A549 treated with ZK216348 at 1 μM for 4 hours (cell line): Measurements from ENCODE around the gene NDC80. TPM values are rescaled to one million over a fixed set of nuclear protein-coding genes. Genes with fewer than 3 reads are reported as not detected.

Source experiments
- total RNA-seq: library from RNA; stranded (reverse); fragments of 200-300 nt; extraction: Qiagen RNA extraction; gene quantifications from 5 replicates; pipeline ENCODE4 v1.2.3, GENCODE V29; 2022; ENCODE audit warnings: low read depth

NDC80 gene
- 11.5 to 17.2 TPM (median 13.3 TPM) in 5 replicates for total RNA-seq

DNA sequence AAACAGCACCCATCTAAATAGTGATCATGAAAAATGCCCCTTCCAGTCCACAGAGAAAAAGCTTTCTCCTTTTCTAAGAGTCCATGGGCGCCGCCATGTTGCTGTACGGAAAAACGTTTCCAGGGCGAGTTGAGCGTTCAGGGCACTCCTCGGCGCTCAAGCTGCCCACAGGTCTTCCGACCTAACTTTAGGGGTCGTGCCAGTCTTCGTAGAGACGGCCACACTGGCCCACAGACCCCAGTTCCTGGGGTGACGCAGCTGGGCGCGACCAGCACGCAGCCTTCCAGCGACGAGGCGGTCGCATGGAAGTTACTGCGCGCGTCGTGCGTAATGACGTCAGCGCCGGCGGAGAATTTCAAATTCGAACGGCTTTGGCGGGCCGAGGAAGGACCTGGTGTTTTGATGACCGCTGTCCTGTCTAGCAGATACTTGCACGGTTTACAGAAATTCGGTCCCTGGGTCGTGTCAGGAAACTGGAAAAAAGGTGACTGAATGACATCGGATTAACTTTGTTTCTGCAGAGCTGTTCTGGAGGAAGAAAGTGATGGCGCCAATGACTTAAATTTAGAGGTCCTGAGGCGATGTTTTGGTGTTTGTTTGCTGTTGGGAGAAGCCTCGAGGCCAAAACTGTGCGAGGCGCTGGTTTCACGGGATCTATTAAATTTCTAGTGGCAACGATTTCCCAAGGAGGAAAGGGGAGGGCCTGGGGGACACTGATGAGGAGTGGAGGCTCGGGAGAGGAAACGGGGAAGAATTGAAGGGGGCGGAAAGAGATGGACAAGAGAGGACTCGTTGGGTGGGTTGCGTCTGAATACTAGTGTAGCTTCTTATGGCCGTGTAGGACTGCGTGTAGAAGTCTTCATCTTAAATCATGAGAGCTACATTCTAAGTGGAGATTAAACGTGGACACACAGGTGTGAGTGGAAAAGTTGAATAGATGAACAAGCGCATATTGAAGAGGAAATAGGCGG lies at the start of gene NDC80, which contains the start of gene METTL4:
NDC80 (plus strand) TSS at position 358 of the 971 bp plus-strand sequence. CDS start 1,429 bp downstream, outside the sequence.
METTL4 (minus strand) TSS at position 306 of the 971 bp plus-strand sequence. CDS start 4,289 bp downstream, outside the sequence.

DNA sequence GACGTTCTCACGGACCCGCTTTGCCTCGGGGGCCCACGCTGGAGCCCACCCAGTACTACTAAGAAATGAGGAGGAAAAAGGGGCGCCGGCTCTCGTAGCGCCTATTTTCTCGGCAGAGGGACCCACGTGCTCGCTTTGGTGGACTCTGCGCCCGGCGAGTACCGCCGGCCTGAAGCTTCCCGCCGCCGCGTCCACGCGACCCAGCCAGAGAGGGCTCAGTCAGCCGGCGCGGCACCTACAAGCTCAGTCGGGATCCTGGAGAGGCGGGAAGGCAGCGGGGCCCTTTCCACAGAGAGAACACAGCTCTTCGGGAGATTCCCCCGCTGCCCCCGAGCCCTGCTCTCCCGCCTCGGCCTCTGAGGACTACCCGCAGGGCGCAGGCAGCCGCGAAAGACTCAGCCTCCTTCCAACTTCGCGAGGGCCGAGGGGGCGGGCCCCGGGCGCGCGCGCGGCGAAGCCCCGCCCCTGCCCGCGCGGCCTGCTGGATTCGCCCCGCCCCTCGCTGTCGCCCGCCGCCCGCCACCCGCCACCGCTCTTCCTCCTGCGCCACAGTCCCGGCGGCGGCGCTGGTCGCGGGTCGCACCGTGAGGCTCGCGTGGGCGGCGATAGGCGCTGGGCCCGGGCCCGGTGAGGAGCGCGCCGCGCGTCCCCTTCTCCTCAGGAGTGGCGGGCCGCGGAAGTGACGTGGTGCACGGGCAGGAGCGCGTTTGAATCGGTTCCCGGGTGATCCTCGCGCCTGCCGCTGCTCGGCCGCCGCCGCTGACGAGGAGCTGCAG lies 84.0 kb downstream of the NDC80 start, which contains the start of gene SMCHD1:
SMCHD1 (plus strand) TSS at position 549 of the 776 bp plus-strand sequence. CDS start 350 bp downstream, outside the sequence.

Other genes starting within 250 kb of the NDC80 start
- 4.8 to 5.5 TPM (median 5.0 TPM) in 5 replicates for gene METTL4, start 52 bp upstream of the NDC80 start, total RNA-seq
- gene SMCHD1, start 84.2 kb downstream of the NDC80 start, total RNA-seq = 14.8 to 22.8 TPM (median 17.5 TPM) in 5 replicates